GM18511 (cell line): Measurements from ENCODE around the gene ADRA1B.
A peak's percentile ranks its signal among the peaks of the same experiment; 100 is the strongest.
"Not testable (repeated sequence)": the region's sequence is repeated elsewhere in the genome, so short reads cannot be mapped to it uniquely, and the experiment has no call there.

Source experiments
- ATAC-seq: cut with Tn5 transposase; IDR thresholded peaks from one replicate; pipeline ENCODE4 v1.9.1; 2021; ENCODE audit warnings: mild to moderate bottlenecking, moderate library complexity; ENCODE audit not compliant: unreplicated experiment

The ADRA1B gene

DNA sequence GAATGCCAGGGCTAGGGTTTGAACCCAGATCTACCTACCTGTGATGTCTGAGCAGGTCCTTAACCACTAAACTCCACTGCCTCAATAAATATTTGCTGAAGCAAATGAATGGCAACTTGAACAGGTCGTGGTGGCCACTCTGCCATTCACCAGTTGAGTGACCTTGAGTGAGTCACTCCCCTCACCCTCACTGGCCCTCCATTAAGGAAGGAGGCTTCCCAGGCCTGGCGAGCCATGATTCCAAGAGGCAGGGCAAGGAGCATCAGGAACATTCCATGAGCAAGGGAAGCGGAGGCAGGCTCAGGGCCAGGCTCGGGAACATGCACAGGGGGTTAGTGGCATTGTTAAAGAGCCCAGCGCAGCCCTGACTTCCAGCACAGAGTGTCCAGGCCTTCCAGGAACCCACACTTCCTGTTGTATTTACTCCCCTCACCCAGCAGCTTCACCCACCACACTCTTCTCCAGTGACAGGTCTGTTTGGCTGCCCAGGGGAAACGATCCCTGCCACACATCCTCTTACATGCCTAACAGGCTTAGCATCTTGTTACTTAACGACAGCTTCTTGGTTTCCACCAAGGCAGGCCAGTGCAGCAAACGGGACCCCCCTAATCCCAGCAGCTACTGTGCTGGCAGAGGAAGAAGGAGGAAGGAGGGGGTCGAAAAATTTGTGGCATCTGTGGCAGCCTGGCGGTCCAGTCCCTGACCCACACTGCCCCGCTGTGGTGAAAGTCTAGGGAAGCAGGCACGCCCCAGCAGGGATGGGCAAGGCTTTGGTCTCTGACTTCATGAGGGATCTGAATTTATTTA lies 49.0 kb downstream of the ADRA1B start:
- ATAC-seq, result no peak

DNA sequence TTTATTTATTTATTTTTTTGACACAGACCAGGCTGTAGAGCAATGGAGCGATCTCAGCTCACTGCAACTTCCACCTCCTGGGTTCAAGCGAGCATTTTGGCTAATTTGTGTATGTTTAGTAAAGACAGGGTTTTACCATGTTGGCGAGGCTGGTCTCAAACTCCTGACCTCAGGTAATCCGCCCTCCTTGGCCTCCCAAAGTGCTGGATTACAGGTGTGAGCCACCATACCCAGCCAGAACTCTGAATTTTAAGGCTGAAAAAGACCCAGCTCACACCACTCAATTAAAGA lies 49.5 kb downstream of the ADRA1B start:
- ATAC-seq, result not testable (repeated sequence)

DNA sequence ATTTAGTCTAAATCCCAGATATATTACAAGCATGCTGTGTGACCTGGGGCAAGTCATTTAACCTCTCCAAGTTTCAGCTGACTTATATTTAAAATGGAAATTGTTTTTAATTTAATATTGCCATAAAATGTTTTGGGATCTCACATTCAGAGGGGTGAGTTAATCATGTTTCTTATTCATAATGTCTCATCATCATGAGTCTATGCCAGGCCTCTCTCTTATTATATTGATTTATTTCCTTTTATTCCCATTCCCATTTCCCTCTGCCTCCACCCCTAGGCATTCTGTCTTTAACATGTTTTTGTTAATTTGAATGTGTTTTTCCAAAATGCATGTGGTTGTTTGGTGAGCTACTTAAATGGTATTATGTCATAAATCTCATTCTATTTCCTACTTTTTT lies 53.7 kb downstream of the ADRA1B start:
- ATAC-seq, result no peak

DNA sequence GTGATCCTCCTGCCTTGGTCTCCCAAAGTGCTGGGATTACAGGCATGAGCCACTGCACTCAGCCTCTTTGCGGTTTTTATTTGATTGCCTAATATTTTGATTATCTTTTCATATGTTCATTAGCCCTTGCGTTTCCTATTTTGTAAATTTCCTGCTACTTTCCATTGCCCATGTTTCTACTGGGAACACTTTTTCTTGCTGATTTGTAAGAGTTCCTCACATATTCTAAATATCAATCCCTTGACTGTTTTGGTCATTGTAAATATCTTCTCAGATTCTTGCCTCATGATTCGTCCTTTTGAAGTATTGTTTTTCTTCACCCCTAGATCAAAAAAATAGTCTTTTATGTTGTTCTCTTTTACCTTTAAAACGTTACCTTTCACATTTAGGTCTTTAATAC lies 54.8 kb downstream of the ADRA1B start:
- ATAC-seq, result no peak

DNA sequence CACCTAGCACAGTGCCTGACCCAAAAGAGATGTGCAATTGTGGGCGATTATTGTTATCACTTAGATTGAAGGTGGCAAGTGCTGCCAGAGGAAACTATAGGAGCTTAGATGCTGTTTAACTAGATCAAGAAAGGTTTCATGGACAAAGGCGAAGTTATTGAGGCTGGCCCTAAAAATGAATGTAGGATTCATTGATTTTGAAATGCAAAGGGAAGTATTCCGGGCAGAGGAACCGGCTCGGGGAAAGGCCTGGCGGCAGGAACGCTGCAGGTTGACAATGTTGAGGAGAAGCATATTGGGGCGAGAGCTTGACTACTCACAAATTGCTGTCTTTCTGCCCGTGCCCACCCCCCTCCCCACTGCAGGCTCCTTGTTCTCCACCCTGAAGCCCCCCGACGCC lies 55.2 kb downstream of the ADRA1B start:
- ATAC-seq, result no peak

DNA sequence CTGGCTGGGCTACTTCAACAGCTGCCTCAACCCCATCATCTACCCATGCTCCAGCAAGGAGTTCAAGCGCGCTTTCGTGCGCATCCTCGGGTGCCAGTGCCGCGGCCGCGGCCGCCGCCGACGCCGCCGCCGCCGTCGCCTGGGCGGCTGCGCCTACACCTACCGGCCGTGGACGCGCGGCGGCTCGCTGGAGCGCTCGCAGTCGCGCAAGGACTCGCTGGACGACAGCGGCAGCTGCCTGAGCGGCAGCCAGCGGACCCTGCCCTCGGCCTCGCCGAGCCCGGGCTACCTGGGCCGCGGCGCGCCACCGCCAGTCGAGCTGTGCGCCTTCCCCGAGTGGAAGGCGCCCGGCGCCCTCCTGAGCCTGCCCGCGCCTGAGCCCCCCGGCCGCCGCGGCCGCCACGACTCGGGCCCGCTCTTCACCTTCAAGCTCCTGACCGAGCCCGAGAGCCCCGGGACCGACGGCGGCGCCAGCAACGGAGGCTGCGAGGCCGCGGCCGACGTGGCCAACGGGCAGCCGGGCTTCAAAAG lies 55.7 kb downstream of the ADRA1B start:
- ATAC-seq, result no peak

DNA sequence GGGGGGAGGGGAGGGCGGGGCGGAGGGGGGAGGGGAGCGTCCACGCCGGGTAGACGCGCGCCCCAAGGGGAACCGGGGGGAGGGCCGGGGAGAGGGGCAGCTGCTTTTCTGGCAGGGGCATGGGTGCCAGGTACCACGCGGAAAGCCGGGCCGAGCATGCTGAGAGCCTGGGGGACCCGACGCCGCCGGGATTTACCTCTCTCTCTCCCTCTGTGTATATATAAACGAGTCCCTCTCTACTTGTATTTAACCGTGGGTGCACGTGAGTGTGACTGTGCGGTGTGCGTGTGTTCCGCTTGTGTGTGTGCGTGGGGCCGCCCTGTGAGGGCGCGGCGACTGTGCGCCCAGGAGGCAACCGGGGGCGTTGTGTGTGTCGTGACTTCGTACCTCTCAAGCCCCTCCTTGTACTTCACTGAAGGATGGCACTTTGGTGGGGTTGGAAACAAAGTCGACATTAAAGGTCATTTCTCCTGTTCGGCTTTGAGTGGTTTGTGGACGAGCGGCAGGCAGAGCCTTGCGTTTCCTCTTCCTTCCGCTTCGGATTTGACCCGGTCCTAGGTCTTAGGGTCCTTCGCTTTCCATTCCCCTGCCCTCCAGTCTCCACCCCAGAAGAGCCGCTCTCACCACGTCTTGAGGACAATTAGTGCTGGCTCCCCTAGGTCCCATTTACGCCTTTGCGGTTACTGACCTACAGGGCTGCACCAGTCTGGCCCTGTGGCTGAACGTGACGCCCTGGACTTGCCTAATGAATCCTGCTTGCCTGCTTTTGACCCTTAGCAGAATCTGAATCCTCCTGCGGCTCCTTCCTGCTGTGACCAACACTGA lies 56.5 kb downstream of the ADRA1B start:
- ATAC-seq, result no peak

DNA sequence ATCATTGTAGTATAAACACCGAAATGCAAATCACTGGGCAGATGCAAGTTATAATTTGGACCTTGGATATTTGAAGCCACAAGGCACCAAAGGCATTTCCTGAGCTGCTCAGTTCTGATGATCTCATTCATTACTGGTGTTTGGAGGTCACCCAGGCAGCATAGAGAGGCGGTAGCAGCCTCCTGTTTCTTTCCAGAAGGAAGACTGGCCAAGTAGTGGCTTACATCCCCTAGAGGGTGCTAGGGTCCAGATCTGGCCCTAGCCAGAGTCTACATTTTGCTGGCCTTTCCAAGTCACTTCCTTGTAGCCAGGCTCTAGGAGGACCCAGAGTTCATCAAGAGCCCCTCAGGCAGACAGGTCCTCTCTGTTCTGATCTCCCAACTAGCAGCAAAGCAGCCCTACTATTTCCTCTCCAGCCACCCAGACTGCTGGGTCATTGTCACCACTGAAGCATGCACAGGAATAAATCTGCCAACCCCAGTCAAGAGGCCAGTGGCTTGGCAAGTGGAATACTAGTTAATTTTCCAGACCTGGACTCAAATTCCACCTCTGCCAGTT lies 59.3 kb downstream of the ADRA1B start:
- ATAC-seq, result no peak

DNA sequence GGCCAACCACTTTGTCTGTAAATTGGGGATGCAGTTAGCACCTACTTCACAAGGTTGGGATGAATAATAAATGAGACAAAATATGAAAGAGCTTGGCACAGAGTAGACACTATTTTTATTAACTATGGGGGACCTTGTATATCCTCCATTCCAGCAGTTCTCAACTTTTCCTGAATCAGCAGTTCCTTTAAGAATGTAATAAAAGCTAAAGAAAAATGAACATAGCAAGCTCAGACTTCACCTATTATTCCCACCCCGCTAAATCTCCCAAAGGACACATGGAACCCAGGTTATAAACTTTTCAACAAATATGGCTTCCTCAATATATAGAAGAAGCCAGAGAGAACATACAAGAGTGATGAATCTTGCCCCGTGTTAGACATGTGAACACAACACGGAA lies 60.6 kb downstream of the ADRA1B start:
- ATAC-seq, result no peak

DNA sequence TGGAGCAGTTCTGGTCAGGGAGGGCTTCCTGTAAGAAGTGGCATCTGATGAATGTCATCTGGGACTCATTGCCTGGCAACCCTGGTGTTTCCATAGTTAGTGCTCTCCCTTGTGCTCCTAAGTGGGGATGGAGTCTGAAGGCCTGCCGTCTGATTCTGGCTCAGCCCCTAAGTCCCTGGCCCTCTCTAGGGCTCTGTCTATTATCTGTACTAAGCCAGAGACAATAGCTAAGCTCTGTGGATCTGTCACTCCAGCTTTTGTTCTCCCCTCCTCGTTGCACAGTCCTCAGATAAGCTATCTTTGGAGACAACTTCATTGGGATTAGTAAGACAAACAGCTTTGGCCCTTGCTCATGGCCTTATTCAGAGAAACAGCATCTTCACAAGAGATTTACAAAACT lies 62.1 kb downstream of the ADRA1B start:
- ATAC-seq, result no peak

DNA sequence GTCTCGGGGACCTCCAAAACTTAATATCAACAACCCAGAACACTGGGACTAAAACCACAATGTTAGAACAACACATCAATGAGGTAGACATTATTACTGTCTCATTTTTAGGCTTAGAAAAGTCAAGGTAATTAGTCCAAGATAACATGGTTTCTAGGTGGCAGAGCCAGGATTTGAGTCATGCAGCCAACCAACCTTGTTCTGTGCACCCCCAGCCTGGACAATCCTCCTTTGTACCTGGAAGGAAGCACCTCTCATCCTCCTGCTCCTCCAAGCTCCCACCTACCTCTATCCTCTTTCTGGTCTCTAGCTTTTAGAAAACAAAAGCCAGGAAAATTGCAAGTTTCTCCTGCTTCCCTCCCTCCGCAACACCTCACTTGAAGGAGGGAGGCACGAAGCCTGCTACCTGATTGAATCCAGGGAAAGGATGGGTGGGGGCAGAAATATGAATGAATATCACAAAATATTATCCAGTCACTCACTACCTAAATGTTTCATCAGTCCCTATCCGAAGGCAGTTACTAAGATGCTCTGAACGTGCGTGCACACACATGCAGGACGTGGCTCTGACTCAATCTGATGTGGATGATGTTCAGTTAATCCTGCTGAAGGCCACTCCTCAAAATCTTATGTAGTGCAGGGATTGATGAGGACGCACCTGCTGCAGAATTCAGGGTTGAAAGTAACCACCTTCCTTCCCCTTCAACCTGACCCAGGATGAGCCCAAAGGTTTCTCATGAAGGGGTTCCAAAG lies 66.3 kb downstream of the ADRA1B start:
- no peak for ATAC-seq

DNA sequence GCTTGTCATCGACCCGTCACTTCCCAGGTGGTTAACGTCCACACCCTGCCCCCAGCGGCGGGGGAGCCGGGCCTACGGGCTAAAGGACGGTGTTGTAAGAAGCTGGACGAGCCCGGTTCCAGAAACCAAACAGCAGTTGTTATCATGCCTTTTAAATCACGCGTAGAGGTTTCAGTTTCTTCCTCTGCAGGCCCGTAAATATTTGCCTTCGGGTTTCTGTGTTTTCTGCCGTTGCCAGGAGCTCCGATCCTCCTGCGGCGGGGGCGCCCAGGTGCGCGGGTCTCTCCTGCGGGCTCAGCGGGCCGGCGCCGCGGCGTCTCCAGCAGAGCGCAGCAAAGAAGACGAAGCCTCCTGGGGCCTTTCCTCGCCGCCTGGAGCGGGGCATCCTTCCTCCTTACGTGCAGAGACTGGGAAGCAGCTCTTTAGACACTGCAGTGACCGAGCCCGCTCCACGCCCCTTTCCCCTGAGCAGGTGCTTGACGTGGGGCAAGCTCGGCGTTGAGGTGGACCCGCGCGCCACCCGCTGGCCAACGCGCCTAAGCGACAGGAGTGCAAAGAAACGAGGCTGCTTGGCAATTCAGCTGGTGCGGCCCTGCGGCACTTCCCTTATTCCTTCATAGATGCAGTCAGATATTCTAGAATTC lies 70.9 kb downstream of the ADRA1B start:
- peak; percentile 92 for ATAC-seq

DNA sequence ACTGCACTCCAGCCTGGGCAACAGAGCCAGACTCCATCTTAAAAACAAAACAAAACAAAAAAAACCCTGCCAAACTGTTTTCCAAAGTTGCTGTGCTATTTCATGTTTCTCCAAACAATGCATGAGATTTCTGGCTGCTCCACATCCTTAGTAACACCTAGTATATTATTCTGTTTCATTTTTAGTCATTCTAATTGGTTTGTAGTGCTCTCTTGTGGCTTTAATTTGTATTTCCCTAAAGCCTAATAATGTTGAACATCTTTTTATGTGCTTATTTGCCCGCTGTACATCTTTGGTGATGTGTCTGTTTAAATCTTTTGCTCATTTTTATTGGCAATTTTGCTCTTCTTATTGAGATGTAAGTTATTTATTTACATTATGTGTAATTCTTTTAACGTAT lies 74.2 kb downstream of the ADRA1B start:
- no peak for ATAC-seq

DNA sequence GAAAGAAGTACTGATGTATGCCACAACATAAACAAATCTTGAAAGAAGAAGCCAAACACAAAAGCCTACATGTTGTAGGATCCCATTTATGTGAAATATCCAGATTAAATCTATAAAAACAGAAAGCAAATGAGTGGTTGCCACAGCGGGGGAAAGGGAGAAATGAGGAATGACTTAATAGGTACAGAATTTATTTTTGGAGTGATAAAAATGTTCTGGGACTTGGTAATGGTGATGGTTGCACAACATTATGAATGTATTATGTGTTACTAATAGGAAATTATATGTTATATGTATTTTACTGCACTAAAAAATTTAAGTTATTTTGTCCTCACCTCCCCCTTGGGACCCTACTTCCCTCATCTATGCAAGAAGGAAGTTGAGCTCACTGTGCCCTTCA lies 76.3 kb downstream of the ADRA1B start:
- no peak for ATAC-seq

DNA sequence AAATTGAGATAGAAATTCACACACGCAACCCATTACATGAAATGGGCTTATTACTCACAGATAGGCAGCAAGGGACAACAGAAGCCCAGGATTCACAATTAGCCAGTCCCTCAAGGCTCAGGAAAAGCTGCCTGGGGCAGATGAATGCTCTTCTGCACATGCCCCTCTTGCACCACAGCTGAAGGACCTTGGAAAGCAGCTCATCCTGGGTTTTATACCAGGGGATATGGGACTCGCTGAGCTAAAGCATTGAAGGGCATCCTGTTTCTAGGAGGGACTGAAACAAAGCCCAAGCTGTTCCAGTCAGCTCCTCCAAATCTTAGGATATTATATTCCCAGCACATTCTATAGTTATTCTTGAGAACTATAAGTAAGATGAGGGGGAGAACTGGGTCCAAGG lies 76.9 kb downstream of the ADRA1B start:
- ATAC-seq, result no peak

DNA sequence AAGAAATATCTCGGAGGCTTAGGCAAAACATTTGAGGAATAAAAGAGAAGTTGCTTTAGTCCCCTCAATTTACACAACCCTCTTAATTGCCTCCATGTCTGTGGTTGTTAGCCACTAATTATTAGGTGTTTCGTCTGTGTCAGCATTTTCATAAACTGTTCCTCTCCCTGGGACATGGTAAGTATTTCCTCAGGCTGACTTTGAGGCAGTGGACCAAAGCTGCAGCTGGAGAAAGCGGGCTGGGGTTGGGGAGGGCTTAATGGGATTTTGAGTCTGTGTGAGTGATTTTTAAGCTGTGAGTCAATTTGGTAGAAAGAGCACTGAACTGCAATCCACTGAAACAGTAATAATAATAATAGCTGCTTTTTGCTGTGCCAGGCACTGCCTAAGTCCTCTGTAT lies 79.6 kb downstream of the ADRA1B start:
- no peak for ATAC-seq

DNA sequence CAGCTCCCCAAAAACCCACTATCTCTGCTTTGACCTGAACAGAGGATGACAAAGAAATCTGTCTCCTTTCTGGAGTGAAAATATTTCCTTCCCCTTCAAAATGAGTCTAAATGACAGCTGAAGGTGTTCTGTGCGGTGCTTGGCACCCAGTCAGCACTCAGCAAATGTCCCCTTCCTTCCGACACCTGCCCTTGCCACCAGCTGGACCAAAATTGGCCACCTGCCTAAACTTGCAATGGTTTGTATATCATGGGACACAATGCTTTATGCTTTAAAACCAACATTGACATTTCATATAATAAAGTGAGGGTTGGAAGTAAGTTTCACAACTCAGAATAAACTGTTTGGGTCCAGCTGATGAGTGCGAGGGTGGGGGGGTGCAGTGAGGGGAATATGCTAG lies 85.2 kb downstream of the ADRA1B start:
- ATAC-seq, result no peak

DNA sequence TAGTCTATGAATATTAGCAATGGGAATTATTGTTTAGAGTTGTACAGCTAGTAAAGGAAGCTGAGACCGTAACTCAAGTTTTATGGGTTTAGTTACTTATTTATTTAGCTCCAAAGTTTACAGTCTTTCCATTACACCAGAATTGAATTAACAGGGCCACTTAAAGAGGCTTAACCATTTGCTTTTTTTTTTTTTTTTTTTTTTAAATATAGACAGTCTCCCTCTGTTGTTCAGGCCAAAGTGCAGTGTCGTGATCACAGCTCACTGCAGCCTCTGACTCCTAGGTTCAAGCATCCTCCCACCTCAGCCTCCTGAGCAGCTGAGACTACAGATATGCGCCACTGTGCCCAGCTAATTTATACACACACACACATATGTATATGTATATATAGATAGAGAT lies 91.2 kb downstream of the ADRA1B start:
- ATAC-seq, result no peak

DNA sequence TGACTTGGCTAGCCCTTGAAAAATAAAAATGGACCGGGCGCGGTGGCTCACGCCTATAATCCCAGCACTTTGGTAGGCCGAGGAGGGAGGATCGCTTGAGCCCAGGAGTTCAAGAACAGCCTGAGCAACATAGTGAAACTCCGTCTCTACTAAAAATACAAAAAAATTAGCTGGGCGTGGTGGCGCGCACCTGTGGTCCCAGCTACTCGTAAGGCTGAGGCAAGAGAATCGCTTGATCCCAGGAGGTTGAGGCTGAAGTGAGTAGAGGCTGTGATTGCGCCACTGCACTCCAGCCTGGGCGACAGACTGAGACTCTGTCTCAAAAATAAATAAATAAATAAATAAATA lies 92.2 kb downstream of the ADRA1B start:
- not testable (repeated sequence) for ATAC-seq

DNA sequence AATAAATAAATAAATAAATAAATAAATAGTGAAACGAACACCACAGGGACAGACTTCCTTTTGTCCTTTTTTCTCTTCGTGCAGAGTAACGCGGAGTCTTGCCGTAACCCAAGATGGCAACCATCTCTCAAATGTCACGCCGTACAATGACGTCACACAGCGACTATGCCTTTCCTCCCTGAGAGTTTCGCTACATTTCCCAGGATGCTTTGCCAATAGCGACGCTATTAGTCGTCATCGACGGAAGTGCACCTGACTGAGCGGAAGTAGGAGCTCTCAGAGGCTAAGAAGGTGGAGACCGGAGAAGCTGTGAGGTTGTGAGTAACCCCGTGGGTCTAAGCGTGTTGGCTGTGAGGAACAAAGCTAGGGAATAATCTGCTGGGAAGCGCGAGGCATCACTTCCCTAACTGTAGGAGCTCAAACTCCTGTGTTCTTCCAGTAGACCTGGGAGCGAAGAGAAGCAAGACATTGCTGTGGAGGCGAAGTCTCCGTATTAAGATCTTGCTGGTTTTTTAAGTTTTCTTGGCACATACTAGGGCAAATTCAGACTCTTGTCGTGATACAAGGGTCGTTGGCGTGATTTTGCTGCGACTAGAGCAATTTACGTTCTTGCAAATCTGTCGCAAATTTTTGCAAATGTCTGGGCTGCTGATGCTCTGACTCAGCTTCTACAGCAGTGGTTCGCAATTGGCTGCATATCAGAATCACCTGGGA lies 92.8 kb downstream of the ADRA1B start, which contains the start of gene TTC1:
Gene TTC1, plus strand, starts transcription at position 263 of the 714 bp plus-strand sequence. CDS start 1,390 bp downstream, outside the sequence.
- ATAC-seq, result peak; percentile 100
